Measurements from ENCODE around the gene DHX9. TPM values are rescaled to one million over a fixed set of nuclear protein-coding genes. Genes with fewer than 3 reads are reported as not detected.
A peak's percentile ranks its signal among the peaks of the same experiment; 100 is the strongest.

DHX9 gene
- total and polyA plus RNA-seq, 10 of the 15 experiments (the other 5 are each of a cell fraction or from before 2014, with no cell fraction given): 90.7 to 234 (median 217) TPM

GRCh38 chr1:182806015-182806678 lies 33.0 kb upstream of the DHX9 start:
- Histone ChIP-seq H3K27ac (ENCODE audit: control insufficient read depth, insufficient read depth) (no peak overlapping the region), H3K79me2 (ENCODE audit: control insufficient read depth, insufficient read depth, low read length) (no peaks in the 10 kb centered on the region), H4K20me1 (ENCODE audit: control insufficient read depth, insufficient read depth) (no peaks in the 10 kb centered on the region), H3K4me3 (no peak overlapping the region), H3K36me3 (ENCODE audit: control insufficient read depth in 2 of 2, insufficient read depth in 2 of 2, low read length in 1 of 2) (no peaks in the 10 kb centered on the region), H3K4me1 (ENCODE audit: control insufficient read depth, insufficient read depth, low read length) (no peaks in the 10 kb centered on the region), H2AFZ (ENCODE audit: control insufficient read depth, low read depth, low read length) (no peak overlapping the region), H3K9me3 (replicated peaks; ENCODE audit: control insufficient read depth, insufficient read depth, low read length) (no peaks in the 10 kb centered on the region), H3K27me3 (replicated peaks in 1 of 2; ENCODE audit: control insufficient read depth in 2 of 2, insufficient read depth in 2 of 2, low read length in 1 of 2) (no peaks in the 10 kb centered on the region), H3K4me2 (ENCODE audit: control insufficient read depth, insufficient read depth) (no peak overlapping the region), H3K9ac (ENCODE audit: control insufficient read depth, insufficient read depth, low read length) (no peak overlapping the region)
- ChIA-PET POLR2A (no interaction called here), CTCF (interaction anchor here (0.6 kb wide), 1 partner anchor 409 kb away, joined by 3 read pairs; no protein-coding TSS in a partner anchor), RAD21 (ENCODE audit: unreplicated experiment) (no interaction called here), SMC1A (ENCODE audit: uncharacterized antibody, unreplicated experiment) (no interaction called here)
- ATAC-seq: peak; percentile 48; the same call in 1 of the 3 replicates
- FAIRE-seq: no peak
- no peak for DNase-seq (ENCODE audit: low read depth, low spot score)
- in situ Hi-C loops (cut with MboI) (no loop called here), intact Hi-C loops (cut with micrococcal nuclease; ENCODE audit: unreplicated experiment) (no loop called here)
- BruUV-seq (replicated peaks): no TSS peak
- 66% methylated on average over 11 of the region's 11 CpGs for WGBS (ENCODE audit: insufficient coverage, insufficient replicate concordance, low lambda C conversion rate, missing lambda C conversion rate)
- peak in 1 of 3 experiments; percentile 33; a peak in 1 of 6 replicates for TF ChIP-seq CTCF (IDR thresholded peaks at IDR 0.05 in 2 of 3, conservative IDR thresholded peaks at IDR 0.05 in 1 of 3; ENCODE audit: control insufficient read depth in 2 of 3, extremely low read depth in 1 of 3, insufficient read depth in 1 of 3, low read depth in 3 of 3, low read length in 3 of 3)
- TF ChIP-seq, protein P1, sequence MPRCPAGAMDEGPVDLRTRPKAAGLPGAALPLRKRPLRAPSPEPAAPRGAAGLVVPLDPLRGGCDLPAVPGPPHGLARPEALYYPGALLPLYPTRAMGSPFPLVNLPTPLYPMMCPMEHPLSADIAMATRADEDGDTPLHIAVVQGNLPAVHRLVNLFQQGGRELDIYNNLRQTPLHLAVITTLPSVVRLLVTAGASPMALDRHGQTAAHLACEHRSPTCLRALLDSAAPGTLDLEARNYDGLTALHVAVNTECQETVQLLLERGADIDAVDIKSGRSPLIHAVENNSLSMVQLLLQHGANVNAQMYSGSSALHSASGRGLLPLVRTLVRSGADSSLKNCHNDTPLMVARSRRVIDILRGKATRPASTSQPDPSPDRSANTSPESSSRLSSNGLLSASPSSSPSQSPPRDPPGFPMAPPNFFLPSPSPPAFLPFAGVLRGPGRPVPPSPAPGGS (IDR thresholded peaks at IDR 0.05; ENCODE audit: borderline replicate concordance, insufficient read depth, low read depth, low read length, poor library complexity, severe bottlenecking): no peak
- TF ChIP-seq YBX1 (IDR thresholded peaks at IDR 0.05): no peak
- TF ChIP-seq RAD21 (IDR thresholded peaks at IDR 0.05; ENCODE audit: insufficient read depth, low read depth, low read length): peak; percentile 28
- no peak for TF ChIP-seq CEBPB (IDR thresholded peaks at IDR 0.05; ENCODE audit: borderline replicate concordance in 1 of 2, low read depth in 2 of 2, low read length in 2 of 2)
